GM19099 (cell line): ENCODE results near the gene FBXW8.

Experiments used
- POLR2A ChIP-seq: IDR thresholded peaks from 3 replicates; pipeline ENCODE4 v1.6.1; 2011; ENCODE audit warnings: low read depth; ENCODE audit not compliant: insufficient read length; ENCODE audit errors: extremely low read depth

The FBXW8 gene

DNA sequence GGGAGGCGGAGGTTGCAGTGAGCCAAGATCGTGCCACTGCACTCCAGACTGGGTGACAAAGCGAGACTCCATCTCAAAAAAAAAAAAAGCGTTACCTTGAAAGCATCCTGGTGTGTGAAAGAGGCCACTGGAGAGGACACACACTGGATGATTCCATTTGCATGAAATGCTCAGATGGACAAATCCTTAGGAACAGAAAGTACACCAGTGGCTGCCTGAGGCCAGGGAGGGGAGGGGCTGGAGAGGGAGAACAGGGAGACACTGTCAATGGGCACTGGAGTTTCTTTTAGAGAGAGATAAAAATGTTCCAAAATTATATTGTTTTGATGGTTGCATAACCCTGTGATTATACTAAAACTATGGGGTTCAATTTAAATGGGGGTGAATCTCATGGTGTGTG, 168.7 kb downstream of the FBXW8 start:
- no peak for TF ChIP-seq POLR2A

DNA sequence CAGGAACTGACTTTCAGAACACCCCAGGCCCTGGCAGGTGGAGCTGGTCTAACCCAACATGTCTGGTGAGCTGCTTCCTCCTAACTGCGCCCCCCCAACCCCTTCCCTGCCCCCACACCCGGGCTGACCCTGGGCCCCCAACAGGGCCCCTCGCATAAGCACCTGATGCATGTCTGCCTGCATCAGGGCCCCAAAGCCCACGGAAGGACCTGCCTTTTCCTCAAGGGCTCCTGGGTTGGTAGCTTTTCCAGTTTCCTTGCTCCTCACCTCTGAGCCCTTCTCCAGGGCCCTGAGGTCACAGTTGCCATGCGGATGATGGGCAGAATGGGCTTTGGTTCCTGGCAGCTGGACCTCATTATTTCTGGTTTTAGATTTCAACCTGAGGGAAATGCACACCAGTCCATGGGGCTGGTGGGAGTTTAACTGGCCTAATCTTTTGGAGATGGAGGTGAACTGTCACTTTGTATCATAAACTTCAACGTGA, 170.0 kb downstream of the FBXW8 start:
- no peak for TF ChIP-seq POLR2A
